NCI-H128 (cell line): Measurements from ENCODE around the gene PLXDC1.
"Not testable (repeated sequence)": the region's sequence is repeated elsewhere in the genome, so short reads cannot be mapped to it uniquely, and the experiment has no call there.

Source experiments
- DNase-seq: peaks from one replicate; lab custom pipeline; 2025; ENCODE audit not compliant: unreplicated experiment; lab: John Stamatoyannopoulos, UW

Gene PLXDC1

DNA sequence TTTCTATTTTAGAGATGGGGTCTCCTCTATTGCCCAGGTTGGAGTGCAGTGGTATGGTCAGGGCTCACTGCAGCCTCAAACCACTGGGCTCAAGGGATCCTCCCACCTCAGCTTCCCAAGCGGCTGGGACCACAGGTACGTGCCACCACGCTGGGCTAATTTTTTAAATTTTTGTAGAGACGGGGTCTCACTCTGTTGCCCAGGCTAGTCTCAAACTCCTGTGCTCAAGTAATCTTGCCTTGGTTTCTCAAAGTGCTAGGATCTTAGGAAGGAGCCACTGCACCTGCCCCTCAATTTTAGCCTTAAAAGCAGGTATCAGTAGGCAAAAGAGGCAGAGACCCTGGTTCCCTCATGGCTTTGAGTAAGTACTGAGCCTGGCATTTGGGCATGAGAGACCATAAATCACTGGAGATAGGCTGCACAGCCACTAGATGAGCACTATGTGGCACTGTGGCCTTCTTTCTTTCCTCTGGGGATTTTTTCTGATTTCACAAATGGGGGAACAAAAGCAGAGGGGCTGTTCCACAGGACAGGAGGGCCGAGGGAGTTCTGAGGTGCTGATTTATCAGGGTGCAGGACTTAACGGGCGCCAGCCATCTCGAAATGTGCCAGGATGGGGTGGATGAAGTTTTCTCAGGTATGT lies 82.2 kb downstream of the PLXDC1 start:
- no peak for DNase-seq

DNA sequence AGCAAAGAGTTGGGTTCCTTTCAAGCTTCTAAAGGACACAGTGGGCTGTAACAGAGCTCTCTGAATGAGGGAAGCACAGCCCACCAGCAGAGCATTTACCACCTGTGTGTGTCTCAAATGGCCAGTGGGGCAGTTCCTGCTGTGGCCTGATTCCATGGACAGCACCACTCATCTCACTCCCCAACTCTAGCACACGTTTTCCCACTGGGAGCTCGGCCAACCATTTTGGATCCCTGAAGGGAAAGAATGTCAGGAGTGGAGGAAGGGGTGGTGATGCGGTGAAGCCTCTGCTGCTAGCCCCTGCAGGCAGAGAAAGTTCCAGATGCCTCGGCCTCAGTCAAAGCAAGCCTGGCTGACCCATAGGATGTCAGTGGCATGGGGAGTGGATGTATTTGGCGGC lies 86.6 kb downstream of the PLXDC1 start:
- DNase-seq, result no peak

DNA sequence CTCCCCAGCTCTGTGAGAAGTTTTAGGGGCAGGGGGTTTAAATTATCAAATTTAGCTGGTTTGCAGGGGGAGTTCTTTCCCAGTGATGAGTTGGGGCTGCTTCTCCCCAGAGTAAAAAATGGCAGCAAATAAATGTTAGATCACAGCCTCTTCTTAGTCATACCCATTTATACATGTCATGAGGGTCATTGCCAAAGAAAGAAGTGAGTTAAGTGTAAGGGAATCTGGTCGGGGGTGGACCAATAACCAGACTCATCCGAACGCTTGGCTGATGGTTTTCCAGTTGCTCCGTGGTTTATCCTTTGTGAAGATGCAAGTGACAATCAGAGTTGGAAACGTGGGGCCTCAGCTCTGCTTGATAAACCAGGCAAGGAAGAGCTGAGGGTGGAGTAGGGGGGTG lies 87.1 kb downstream of the PLXDC1 start:
- DNase-seq, result no peak

DNA sequence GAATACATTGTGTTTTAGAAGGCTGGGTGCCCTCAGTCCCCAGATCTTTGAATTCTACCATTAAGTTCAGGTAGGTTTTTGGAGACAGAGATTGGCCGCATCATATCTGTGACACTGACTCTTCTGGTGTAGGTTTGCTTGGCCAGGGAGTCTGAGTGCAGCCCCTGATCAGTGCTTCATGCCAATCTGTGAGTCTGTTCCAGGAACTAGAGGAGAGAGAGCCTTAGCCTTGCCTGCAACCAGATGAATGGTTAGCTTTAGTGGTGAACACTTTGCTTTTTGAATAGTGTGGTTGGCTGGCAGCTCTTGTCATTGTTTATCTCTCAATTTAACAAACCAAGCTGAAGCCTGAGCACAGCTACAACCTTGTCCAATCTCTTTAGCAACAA lies 87.8 kb downstream of the PLXDC1 start:
- DNase-seq, result no peak

DNA sequence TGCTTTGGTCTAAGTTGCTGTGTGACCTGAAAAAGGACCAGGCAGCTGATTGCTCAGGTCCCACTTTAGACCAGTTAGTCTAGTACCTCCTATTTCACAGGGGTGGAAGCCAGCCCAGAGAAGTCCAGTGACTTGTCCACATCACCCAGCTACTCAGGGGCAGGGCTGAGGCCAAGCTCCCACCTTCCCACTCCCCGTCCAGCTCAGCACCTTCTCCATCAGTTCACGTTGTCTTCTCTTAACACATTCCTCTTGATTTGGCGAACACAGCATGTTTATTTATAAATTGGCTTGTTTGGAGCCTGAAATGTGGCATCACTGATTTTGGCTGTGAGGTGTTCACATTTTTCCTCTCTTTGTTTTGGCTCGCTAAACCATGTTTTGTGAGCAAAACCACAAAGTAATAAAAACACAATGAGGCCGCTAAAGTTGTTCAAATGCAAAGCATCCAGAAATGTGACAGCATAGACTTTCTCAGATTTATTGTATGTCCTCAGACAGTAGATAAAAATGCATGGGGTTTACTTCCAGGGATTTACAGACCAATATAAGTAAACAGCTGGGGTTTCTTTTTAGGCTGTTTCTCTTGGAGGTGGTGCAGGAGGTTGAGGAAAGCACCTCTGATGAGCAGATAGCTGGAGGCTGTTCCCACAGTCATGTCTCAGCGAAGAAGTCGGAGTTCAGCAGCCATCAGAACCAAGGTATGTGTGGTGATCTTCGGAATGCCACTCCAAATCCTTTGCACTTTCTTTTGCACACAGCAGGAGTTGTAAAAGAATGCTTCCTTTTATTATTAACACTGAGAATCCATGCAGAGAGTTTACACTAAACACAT lies 88.4 kb downstream of the PLXDC1 start:
- no peak for DNase-seq

DNA sequence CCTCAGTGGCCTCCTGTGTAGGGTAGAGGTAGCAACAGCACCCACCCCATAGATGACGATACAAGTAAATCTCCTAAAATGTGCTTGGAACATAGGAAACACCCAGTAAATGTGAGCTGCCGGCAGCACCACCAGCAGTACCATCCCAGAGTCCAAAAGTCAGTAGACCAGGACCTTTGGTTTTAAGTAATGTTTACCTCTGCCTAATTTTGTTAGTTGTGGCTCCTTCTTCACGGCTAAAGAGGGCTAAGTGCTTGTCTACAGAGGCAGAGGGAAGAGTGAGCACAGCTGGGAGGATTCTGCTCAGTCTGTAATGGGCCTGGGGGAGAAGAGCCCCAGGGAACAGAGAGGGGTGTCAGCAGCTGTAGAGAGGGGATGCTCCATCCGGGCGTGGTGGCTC lies 92.9 kb downstream of the PLXDC1 start:
- no peak for DNase-seq

DNA sequence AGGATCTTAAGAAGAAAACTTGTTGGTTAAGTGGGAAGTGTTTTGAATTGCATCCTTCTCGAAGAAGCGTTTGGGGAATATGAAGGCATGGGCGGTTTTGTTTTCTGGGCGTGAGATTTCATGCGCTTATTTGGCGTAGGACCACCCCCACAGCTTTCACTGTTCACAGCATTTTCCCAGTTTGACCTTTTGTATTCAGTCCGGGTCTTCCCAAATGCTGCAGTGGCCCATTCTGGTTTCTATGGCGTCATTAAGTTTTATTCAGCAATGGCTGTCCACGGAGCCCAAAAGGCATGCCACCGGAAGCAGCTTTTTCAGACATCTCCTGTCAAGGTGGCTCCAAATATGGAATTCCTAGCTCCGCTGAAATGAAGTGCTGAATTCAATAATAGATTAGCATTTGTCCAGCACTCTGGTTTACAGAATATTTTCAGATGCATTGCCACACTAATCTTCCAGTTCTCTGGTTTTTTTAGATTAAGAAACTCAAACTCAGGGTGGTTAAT lies 93.7 kb downstream of the PLXDC1 start:
- no peak for DNase-seq

DNA sequence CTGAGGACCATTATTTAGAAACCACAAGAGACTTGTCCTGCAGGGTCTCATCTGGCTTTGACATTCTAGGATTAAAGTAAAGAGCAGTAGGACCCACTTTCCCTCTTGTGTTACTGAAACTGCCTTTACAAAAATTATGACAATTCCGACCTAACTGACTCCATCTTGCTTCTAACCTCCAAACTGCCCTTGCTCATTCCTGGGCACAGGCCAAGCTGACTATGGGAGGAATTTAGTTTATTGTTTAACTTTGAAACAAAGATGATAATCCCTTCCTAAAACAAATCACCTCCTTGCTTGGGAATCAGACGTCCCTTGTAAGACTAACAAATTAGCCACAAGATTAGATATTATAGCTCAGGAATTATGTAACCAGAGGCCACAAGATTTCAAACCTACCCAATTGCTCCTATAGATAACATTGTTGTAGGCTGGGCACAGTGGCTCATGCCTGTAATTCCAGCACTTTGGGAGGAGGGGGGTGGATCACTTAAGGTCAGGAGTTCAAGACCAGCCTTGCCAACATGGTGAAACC lies 97.3 kb downstream of the PLXDC1 start:
- DNase-seq, result no peak

DNA sequence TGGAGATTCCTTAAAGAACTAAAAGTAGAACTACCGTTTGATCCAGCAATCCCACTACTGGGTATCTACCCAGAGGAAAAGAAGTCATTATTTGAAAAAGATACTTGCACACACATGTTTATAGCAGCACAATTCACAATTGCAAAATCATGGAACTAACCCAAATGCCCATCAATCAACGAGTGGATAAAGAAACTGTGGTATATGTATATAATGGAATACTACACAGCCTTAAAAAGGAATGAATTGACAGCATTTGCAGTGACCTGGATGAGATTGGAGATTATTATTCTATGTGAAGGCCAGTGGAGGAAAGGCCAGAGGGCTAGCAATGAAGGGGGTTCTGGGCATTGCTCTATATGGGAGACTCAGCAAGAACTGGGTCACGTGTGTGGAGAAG lies 99.0 kb downstream of the PLXDC1 start:
- not testable (repeated sequence) for DNase-seq

DNA sequence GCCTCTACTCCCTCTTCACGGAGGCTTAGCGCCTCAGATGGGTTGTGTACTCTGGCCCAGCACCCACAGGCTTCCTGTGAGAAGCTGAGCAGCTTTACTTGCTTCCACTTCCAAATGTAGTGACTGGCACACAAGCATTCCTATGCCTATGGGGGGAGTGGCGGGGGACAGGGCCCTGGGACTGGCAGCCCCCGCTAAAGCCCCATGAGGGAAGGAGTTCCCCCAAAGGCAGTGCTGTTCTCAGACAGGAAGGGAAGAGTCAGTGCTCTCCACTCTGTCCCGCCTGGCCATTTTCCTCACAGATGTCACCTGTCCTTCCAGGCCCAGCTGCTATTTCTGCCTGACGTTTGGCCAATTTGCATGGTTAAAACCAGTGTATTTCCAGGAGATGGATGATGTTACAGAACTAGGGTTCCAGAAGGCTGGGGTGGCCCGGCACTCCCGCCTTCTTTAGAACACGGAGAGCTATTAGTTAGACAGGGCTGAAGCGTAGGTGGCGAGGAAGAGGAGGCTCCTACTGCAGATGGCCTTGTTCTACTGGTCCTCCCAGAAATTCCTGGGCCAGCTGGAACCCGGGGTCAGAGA lies 100.3 kb downstream of the PLXDC1 start:
- DNase-seq, result no peak

DNA sequence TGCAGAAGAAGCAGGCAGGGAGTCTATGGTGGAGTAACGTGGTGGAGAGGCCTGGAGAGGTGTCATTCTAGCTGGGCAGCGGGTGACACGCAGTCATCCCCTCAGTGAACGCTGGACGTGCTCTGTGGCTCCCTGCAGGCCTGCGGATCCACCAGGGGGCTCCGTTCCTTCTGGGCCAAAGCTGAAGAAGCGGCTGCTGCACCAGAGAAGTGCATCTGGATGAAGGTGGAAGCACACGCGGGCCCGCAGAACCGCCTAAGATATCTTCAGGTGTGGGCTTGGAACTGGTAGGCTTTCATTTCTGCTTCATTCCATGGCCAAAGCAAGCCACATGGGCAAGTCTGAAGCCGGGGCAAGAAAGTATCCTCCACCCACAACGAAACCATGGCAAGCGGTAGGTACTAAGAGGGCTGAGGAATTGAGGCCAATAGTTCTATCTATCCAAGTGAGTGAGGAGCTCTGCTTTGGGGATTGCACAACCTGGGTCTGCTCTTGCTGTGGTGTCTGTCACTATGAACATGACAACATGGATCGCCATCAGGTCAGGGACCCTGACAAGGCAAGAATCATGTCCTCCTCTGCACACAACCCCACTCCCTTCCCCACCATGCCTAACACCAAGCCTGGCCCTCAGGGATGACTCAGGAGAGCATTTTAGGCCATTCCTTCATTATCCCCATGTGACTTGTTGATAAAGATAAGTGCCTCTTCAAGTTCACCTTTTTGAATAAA lies 105.3 kb downstream of the PLXDC1 start:
- no peak for DNase-seq

DNA sequence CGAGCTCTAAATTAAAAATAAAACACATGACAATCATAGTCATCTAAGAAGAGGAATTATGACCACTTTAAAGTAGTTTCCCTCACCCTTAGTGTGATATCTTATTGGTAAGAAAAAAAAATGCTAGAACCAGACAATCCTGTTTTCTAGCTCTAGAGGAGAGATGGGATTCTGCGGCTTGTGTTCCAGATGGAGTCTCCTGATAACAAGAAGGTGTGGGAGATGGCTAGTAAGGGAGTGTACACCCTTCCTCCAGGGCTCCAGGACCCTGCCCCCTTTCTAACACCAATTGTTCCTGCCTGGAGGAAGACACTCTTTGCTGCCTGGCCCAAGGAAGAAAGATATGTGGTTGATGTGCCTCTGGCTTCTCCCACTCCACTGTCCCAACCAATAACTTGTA lies 115.4 kb downstream of the PLXDC1 start:
- no peak for DNase-seq

DNA sequence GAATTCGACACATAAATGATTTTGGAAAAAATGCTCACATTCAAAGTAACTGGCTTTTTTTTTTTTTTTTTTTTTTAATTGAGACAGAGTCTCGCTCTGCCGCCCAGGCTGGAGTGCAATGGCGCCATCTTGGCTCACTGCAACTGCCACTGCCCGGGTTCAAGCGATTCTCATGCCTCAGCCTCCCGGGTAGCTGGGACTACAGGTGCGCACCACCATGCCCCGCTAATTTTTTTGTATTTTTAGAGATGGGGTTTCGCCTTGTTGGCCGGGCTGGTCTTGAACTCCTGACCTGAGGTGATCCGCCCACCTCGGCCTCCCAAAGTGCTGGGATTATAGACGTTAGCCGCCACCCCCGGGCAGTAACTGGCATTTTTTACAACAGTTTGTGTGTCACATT lies 115.9 kb downstream of the PLXDC1 start:
- DNase-seq, result not testable (repeated sequence)

DNA sequence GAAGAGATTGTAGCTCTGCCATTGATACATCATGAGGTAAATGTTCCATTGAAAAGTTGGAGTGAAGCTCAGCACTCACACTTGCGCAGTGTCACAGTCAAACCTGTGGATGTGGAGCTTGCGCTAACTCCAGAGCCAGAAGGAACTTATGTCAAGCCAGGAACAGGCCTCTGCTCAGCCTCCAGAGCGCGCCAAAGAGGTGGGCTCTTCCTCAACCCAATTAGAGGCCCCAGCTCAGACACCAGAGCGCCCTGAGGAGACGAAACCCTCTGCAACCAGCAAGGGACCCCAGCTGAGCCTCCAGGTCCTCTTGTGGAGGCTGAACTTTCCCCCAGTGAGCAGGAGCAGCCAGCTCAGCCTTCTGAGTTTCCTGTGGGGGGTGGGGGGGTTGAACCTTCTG lies 122.7 kb downstream of the PLXDC1 start:
- DNase-seq, result no peak

DNA sequence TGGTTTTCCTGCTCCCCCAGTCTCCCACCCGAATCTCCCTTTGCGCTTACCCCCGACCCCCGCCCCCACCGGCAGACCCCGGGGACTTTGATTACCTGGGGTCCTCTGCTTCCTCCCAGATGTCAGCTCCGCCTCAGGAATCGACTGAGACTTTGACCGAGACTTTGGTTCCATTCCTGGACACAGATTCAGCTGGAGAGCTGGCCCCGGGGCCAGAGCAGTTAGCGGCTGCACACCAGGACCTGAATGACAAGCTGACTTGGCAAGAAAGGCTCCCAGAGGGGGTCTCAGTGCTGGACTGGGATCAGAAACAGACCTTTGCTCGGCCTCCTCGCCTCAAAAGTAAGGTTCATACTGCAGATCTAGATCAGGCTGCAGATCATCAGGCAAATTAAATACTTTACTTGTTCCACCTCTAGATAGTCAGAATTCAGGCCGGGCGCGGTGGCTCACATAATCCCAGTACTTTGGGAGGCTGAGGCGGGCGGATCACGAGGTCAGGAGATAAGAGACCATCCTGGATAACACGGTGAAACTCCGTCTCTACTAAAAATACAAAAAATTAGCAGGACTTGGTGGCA lies 123.9 kb downstream of the PLXDC1 start:
- no peak for DNase-seq

DNA sequence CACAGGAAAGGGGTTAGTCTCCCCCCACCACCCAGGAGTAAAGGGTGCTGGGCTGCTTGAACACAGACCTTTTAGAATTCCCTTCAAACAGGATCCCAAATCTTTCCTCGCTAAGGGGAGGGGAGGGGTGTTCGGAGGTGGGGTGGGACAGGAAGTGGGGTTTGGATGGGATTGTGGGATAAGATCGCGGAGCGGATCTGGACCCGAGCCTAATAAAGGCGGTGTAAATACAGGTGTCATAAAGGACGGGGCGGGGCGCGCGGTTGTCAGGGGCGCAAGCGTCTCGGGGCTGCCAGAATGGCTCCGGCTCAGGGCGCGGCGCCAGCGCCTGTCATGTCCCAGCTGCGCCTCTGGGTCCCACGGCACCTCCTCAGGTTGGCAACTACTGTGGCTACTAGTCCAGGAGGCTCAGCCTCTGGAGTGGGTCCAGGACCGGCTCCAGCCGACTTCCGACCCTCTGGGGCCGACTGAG lies 124.4 kb downstream of the PLXDC1 start:
- DNase-seq, result no peak

DNA sequence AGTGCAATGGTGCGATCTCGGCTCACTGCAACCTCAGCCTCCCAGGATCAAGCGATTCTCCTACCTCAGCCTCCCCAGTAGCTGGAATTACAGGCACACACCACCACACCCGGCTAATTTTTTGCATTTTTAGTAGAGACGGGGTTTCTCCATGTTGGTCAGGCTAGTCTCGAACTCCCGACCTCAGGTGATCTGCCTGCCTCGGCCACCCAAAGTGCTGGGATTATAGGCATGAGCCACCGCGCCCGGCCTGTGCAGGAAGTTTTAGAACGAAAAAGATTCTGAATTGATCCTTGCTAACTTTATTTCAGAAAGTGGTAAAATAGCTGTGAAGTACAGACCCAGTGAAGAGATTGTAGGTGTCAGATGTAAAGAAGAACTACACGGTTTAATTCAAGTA lies 125.1 kb downstream of the PLXDC1 start:
- DNase-seq, result not testable (repeated sequence)

DNA sequence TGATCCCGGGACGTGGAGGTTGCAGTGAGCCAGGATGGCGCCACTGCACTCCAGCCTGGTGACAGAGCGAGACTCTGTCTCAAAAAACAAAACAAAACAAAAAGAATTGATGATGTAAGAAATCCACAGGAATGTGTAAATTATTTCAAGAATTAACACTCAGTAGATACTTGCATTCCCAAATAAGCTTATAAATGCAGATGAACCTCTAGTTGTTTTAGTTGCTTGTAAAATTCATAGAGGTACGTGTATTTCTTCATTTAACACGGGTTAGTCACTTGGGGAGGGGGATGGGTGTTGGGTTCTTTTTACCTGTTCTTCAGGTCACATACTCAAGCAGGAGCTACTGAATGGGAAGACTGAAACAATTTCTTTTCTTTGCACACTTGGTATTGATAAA lies 128.5 kb downstream of the PLXDC1 start:
- no peak for DNase-seq

DNA sequence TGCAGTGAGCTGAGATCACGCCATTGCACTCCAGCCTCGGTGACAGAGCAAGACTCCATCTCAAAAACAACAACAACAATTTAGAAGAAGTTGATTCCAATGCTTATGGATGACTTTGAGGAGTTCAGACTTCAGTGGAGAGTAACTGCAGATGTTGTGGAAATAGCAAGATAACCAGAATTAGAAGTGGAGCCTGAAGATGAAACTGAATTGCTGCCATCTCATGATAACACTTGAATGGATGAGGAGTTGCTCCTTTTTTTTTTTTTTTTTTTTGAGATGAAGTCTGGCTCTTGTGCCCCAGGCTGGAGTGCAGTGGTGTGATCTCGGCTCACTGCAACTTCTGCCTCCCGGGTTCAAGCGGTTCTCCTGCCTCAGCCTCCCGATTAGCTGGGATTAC lies 131.4 kb downstream of the PLXDC1 start:
- not testable (repeated sequence) for DNase-seq

DNA sequence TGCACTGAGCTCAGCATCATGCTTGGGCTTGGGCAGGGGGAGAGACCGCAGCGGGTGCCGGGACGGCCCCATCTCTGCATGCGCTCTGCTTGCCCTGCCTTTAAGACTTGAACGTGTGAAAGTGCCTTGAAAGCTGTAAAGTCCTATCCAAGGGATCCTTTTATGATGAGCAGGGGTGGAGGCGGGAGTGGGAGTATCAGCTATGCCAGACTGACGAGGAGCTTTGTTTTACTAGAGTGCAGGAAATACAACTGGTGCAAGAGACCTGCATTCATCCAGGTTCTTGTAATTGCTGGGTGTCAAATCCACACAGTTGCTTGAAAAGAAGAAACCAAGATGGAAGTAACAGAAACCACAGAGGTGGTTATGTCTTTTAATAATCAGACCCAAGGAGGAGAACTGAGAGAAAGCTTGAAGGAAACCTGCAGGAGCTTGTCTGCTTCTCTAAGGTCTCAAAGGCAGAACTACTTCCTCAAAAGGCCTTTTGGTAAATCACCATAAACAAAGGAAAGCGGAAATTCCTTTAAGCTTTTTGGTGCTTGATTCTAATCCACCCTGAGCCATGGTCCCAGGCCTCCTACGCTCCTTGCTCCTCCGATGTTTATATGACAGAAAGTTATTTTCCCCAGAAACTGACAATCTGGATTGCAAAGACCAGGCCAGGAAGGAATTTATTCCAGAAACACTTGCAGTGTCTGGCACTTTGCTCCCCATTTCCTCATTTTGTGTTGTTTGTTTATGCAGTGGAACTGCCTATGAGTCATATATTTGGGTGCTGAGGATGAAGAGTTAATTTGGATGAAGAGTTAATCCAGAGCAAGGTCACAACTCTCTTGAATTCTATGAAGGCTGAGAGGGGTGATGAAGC lies 132.9 kb downstream of the PLXDC1 start:
- no peak for DNase-seq
